Dendritic cell treated with granulocyte-macrophage colony-stimulating factor and Interleukin-4, amounts not matched to agents 40 ng/mL and 50 ng/mL, for 4 days (primary cell): ENCODE measurements around the gene HCRTR2.
"Not testable (repeated sequence)": the region's sequence is repeated elsewhere in the genome, so short reads cannot be mapped to it uniquely, and the experiment has no call there.

ENCODE experiments used
- H3K27ac Mint-ChIP-seq: one replicate; pipeline ENCODE4 v1.8.0; 2022; ENCODE audit warnings: mild to moderate bottlenecking, mixed read lengths
- H3K27me3 Mint-ChIP-seq: one replicate; pipeline ENCODE4 v1.8.0; 2022; ENCODE audit warnings: mild to moderate bottlenecking, mixed read lengths
- H3K36me3 Mint-ChIP-seq: one replicate; pipeline ENCODE4 v1.8.0; 2022; ENCODE audit warnings: low read depth, mixed read lengths
- H3K4me1 Mint-ChIP-seq: one replicate; pipeline ENCODE4 v1.8.0; 2022; ENCODE audit warnings: low read depth, mixed read lengths
- H3K4me3 Mint-ChIP-seq: one replicate; pipeline ENCODE4 v1.8.0; 2022; ENCODE audit warnings: mild to moderate bottlenecking, moderate library complexity, mixed read lengths
- H3K9me3 Mint-ChIP-seq: one replicate; pipeline ENCODE4 v1.8.0; 2022; ENCODE audit warnings: mixed read lengths
- intact Hi-C: fragments of 100-400 bp; cut with micrococcal nuclease; formaldehyde crosslinking; loops from one replicate; pipeline ENCODE4 v1.15.0; 2022

HCRTR2 gene

GRCh38 chr6:55174211-55175026 lies at the start of gene HCRTR2:
Gene HCRTR2, plus strand, starts transcription at chr6:55174515. Its CDS starts 73 bp downstream, at chr6:55174588.
- Mint-ChIP-seq H3K36me3 (no peaks in the 10 kb centered on the region), H3K9me3 (no peaks in the 10 kb centered on the region)
- intact Hi-C loops: no loop called here

DNA sequence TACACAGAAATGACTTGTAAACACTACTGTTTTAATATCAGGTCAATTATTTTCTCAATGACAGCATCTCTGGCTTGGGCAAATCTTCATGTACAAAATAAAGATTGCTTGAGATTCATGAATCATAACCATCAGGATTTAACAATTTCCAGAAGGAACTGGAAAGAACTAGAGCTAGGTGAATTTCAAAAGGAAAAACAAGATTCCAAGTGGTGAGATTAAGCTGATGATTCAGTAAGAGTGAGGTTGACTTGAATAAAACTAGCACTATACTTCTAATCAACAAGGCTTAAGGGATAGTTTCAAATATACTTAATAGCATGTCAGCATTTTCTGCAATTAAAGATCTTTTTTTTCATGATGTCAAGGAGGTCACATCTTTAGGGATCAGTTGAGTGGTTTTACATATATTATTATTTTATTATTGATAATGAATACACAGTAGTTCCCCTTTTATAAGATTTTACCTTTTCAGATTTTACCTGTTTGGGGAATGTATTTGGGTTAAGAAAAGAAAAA lies 43.5 kb upstream of the HCRTR2 start:
- H3K27ac Mint-ChIP-seq: no peak overlapping the region
- H3K4me1 Mint-ChIP-seq: no peaks in the 10 kb centered on the region
- H3K27me3 Mint-ChIP-seq: no peaks in the 10 kb centered on the region
- intact Hi-C loops: no loop called here
- no peaks in the 10 kb centered on the region for H3K36me3 Mint-ChIP-seq
- H3K9me3 Mint-ChIP-seq: peaks cover 32% of the 10 kb centered on the region
- H3K4me3 Mint-ChIP-seq: no peak overlapping the region

More at GRCh38 chr6:55174211-55175026, at the start of gene HCRTR2:
- Mint-ChIP-seq H3K27me3 (peaks cover 26% of the 10 kb centered on the region), H3K4me1 (no peaks in the 10 kb centered on the region), H3K27ac (no peak within 1 kb of the TSS), H3K4me3 (no peak within 1 kb of the TSS)

DNA sequence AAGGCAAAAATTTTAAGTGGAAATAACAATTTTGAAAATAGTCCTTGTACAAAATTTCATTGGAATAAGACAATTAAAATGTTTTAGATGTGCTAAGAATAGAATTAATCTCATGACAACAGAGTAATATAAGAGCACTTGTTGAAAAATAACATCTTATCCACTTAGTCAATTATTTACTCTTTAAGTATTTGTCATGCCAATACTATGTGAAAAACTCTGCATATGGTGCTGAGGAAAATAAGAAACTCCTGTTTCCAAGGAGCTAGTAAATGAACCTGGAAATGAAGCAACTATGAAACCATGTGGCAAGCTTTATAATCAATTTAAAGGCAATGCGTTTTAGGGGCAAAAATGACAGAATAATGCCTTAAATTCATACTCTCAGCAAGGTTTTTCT lies 42.7 kb upstream of the HCRTR2 start:
- no peak overlapping the region for H3K4me3 Mint-ChIP-seq
- H3K4me1 Mint-ChIP-seq: no peaks in the 10 kb centered on the region
- no peak overlapping the region for H3K27ac Mint-ChIP-seq
- peaks cover 26% of the 10 kb centered on the region for H3K9me3 Mint-ChIP-seq
- H3K27me3 Mint-ChIP-seq: no peaks in the 10 kb centered on the region
- intact Hi-C loops: no loop called here
- no peaks in the 10 kb centered on the region for H3K36me3 Mint-ChIP-seq

DNA sequence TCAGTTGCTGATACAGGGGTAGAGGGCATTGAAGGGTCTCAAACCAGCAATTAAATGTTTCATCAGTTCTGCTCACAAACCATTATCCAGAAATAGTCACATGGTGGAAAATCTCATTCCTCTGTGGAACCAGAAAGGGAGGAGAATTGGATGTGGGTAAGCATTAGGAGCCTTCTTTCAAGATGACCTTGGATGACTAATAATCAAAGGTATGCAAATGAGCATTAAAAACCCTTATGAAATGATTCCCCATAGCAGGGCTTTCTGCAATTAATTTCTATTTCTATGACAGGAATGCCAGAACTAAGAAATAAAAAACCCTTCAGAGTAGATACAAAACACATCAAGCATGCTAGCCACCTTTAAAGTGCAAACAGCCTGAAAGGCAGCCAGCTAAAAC lies 37.4 kb upstream of the HCRTR2 start:
- Mint-ChIP-seq H3K4me1 (no peaks in the 10 kb centered on the region), H3K4me3 (no peak overlapping the region), H3K36me3 (no peaks in the 10 kb centered on the region), H3K9me3 (no peaks in the 10 kb centered on the region), H3K27me3 (no peaks in the 10 kb centered on the region), H3K27ac (no peak overlapping the region)
- intact Hi-C loops: no loop called here

- H3K36me3 Mint-ChIP-seq: no peaks in the 10 kb centered on the region
- H3K4me3 Mint-ChIP-seq: no peak overlapping the region
- H3K4me1 Mint-ChIP-seq: no peaks in the 10 kb centered on the region
- intact Hi-C loops: no loop called here
- H3K27ac Mint-ChIP-seq: no peak overlapping the region
- H3K9me3 Mint-ChIP-seq: peaks cover 5% of the 10 kb centered on the region
- no peaks in the 10 kb centered on the region for H3K27me3 Mint-ChIP-seq
These were observed 36.2 kb upstream of the HCRTR2 start for GRCh38 chr6:55137929-55138693.

DNA sequence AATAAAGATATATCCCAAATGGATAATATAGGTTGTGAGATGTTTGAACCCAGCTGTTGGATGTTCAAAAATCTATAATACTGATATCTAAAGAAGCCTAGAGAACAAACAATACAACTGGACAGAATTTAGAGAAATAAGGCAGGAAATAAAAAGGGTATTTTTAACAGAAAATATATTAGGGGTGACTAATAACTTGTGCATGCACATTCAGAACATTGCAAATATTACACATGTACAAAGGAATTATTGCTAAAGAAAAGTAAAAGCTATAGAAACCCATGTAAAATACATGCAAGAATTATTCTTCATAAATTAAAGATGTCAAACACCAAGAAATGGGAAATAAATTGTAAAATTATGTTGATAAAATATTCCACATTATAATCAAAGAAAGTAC lies 32.7 kb upstream of the HCRTR2 start:
- Mint-ChIP-seq H3K4me3 (no peak overlapping the region), H3K27ac (no peak overlapping the region), H3K4me1 (no peaks in the 10 kb centered on the region), H3K27me3 (no peaks in the 10 kb centered on the region), H3K9me3 (peaks cover 22% of the 10 kb centered on the region), H3K36me3 (no peaks in the 10 kb centered on the region)
- intact Hi-C loops: no loop called here

DNA sequence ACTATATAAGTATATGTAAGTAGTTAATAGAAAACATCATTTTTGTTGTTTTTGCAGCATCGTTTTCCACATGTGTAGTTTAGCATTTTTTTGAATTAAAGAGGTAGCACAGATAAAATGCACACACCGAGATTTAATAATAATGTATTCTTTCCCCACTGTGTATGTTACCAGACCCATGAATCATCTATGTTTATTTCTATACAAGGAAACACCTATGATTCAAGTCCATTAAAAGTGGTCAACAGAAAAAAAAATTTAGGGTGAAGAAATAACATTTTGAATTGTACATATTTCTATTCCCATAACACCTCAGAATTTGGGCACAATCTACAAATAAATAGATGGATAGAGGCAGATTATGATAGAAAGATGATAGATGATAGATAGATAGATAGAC lies 31.7 kb upstream of the HCRTR2 start:
- H3K9me3 Mint-ChIP-seq: peaks cover 22% of the 10 kb centered on the region
- no peaks in the 10 kb centered on the region for H3K27me3 Mint-ChIP-seq
- intact Hi-C loops: no loop called here
- H3K4me1 Mint-ChIP-seq: no peaks in the 10 kb centered on the region
- no peak overlapping the region for H3K4me3 Mint-ChIP-seq
- H3K27ac Mint-ChIP-seq: no peak overlapping the region
- H3K36me3 Mint-ChIP-seq: no peaks in the 10 kb centered on the region

GRCh38 chr6:55153284-55153683 lies 21.0 kb upstream of the HCRTR2 start:
- H3K27ac Mint-ChIP-seq: no peak overlapping the region
- no peak overlapping the region for H3K4me3 Mint-ChIP-seq
- H3K4me1 Mint-ChIP-seq: no peaks in the 10 kb centered on the region
- intact Hi-C loops: no loop called here
- H3K27me3 Mint-ChIP-seq: no peaks in the 10 kb centered on the region
- peaks cover 16% of the 10 kb centered on the region for H3K9me3 Mint-ChIP-seq
- no peaks in the 10 kb centered on the region for H3K36me3 Mint-ChIP-seq

DNA sequence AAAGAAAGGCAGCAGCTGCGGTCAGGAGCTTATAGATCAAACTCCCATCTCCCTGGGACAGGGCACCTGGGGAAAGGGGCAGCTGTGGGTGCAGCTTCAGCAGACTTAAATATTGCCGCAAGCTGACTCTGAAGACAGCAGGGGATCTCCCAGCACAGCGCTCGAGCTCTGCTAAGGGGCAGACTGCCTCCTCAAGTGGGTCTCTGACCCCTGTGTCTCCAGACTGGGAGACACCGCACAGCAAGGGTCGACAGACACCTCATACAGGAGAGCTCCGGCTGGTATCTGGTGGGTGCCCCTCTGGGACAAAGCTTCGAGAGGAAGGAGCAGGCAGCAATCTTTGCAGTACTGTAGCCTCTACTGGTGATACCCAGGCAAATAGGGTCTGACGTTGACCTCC lies 15.5 kb upstream of the HCRTR2 start:
- intact Hi-C loops, H3K36me3 Mint-ChIP-seq, H3K27ac Mint-ChIP-seq, H3K27me3 Mint-ChIP-seq, H3K4me1 Mint-ChIP-seq, H3K4me3 Mint-ChIP-seq: not testable (repeated sequence)
- peaks cover 40% of the 10 kb centered on the region for H3K9me3 Mint-ChIP-seq

DNA sequence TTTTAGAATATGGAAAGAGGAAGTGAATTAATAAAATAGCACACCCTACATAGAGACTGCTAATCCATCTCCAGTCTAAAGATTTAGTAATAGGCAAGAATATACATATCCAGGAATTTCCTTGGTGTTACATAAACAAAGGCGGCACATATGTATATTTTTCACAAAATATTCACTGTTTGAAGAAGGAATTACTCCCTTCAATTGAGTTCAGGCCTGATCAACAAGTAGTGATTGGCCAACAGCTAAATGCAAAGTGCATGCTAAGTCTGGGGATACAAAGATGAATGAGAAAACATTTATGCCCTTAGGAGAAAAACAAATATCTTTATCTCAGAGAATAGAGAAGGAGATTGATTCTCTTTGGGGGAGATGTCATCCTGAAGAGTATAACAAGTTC lies 6.5 kb upstream of the HCRTR2 start:
- H3K4me3 Mint-ChIP-seq: no peak overlapping the region
- no peaks in the 10 kb centered on the region for H3K36me3 Mint-ChIP-seq

DNA sequence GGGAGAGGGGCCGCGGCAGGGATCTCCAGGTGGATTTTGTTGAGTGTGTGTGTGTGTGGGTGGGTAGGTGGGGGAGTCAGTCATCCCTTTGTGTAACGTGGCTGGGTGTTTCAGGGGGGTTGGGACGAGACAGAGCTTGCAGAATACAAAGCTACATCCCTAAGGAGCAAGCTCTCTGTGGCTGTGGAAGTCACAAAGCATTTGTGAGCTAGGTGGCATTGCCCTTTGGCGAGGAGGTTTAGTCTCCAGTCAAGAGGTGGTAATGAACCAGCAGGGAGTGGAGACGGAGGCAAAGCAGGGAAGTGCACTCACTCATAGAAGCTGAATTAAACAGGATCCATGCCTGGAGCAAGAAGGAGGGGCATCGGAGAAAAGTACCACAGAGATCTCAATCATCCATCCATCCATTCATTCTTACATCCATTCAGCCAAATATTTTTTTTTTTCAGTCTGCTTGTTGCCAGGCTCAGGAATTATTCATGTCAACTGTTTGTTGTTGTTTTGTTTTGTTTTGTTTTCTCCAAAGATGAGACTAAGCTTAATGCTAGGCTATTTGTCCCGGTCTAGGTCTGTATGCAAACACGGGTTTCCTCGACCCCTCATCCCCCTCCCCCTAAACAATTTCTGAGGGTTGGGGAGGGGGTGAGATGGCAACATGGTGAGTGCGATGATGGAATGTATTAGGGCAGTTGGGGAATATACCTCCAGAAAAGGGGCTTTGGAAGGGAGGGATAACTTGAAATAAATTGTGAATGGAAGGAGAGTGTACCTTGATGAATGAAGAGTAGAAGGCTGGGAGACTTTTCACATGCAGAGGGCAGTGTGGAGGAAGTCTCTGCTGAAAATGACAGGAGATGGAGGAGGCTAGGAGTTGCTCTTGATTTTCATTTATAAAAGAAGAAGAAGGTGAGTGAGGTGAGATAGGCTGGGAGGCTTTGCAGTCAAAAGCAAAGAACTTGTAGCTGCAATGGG lies 1.0 kb downstream of the HCRTR2 start:
- H3K27me3 Mint-ChIP-seq: peaks cover 26% of the 10 kb centered on the region
- intact Hi-C loops: no loop called here
- no peaks in the 10 kb centered on the region for H3K36me3 Mint-ChIP-seq
- no peak overlapping the region for H3K4me3 Mint-ChIP-seq
- no peaks in the 10 kb centered on the region for H3K9me3 Mint-ChIP-seq
- H3K27ac Mint-ChIP-seq: no peak overlapping the region
- H3K4me1 Mint-ChIP-seq: no peaks in the 10 kb centered on the region

More for the DNA sequence above, 6.5 kb upstream of the HCRTR2 start:
- Mint-ChIP-seq H3K4me1 (no peaks in the 10 kb centered on the region), H3K27me3 (peaks cover 3% of the 10 kb centered on the region), H3K27ac (no peak overlapping the region), H3K9me3 (no peaks in the 10 kb centered on the region)
- intact Hi-C loops: no loop called here

GRCh38 chr6:55176958-55177357 lies 2.6 kb downstream of the HCRTR2 start:
- no peak overlapping the region for H3K4me3 Mint-ChIP-seq
- H3K4me1 Mint-ChIP-seq: no peaks in the 10 kb centered on the region
- H3K27ac Mint-ChIP-seq: no peak overlapping the region
- intact Hi-C loops: no loop called here
- no peaks in the 10 kb centered on the region for H3K36me3 Mint-ChIP-seq
- peaks cover 24% of the 10 kb centered on the region for H3K27me3 Mint-ChIP-seq
- no peaks in the 10 kb centered on the region for H3K9me3 Mint-ChIP-seq

GRCh38 chr6:55180258-55180657 lies 5.9 kb downstream of the HCRTR2 start:
- Mint-ChIP-seq H3K36me3 (no peaks in the 10 kb centered on the region), H3K27me3 (peaks cover 8% of the 10 kb centered on the region), H3K4me3 (no peak overlapping the region), H3K27ac (no peak overlapping the region), H3K4me1 (no peaks in the 10 kb centered on the region), H3K9me3 (no peaks in the 10 kb centered on the region)
- intact Hi-C loops: no loop called here
